Epithelial cell of proximal tubule (primary cell): ENCODE data around the gene C3orf20. TPM values are rescaled to one million over a fixed set of nuclear protein-coding genes. Genes with fewer than 3 reads are reported as not detected.
A peak's percentile ranks its signal among the peaks of the same experiment; 100 is the strongest.

Experiments
- DNase-seq: peaks from one replicate; pipeline ENCODE4 v3.0.0-alpha.2; 2011; ENCODE audit warnings: low read depth
- H3K4me3 ChIP-seq: 2 replicates; pipeline ENCODE4 v1.5.1; 2011; ENCODE audit warnings: low read depth, mild to moderate bottlenecking, low read length
- total RNA-seq: library from RNA; depleted of rRNA; stranded (reverse); fragments of >200 nt; gene quantifications from 2 replicates; pipeline ENCODE4 v1.2.3, GENCODE V29; 2015
- TF ChIP-seq, protein P1 (sequence below): conservative IDR thresholded peaks from 2 replicates; pipeline ENCODE4 v1.5.1; 2012; ENCODE audit warnings: low read depth, mild to moderate bottlenecking, low read length

C3orf20 gene
- total RNA-seq, 1 donor from 2014 or later: not detected

DNA sequence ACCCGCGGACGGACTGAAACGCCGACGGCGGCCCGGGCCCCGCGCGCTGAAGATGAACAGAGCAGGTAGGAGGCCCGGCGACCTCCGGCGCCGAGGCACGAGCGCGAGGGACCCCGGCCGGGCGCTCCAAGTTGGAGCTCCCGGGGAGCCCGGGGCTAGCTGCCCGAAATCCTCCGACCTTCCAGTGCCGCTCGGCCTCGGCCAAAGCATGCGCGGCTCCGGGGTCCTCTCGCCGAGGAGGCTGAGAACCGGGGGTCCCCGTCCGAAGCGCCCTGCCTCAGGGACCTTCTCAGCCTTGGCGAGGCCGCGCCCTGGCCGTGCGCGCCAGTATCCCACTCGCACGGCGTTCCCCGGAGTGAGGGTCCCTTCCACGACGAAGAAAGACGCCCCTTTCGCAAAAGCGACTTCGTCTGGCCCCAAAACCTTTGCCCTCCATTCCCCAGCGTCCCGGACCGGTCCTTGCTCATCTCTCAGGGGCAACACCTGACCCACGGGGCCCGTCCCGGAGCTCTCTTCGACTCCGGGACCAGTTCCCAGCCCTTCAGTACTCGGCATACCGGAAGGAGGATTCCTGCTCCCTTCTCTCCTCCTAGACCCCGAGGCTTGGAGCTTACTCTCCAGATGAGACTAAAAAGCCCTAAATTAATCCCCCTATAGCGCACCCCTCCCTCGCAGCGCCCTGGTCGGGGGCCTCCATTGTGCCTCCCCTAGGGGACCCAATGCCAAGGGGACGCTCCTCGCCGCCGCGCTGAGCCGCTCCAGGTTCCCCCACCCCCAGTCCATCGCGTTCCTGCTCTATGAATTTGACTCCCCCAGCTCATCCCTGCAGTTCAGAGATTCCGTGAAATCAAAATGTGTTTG, 136.1 kb downstream of the C3orf20 start:
- DNase-seq: no peak
- TF ChIP-seq, protein P1, sequence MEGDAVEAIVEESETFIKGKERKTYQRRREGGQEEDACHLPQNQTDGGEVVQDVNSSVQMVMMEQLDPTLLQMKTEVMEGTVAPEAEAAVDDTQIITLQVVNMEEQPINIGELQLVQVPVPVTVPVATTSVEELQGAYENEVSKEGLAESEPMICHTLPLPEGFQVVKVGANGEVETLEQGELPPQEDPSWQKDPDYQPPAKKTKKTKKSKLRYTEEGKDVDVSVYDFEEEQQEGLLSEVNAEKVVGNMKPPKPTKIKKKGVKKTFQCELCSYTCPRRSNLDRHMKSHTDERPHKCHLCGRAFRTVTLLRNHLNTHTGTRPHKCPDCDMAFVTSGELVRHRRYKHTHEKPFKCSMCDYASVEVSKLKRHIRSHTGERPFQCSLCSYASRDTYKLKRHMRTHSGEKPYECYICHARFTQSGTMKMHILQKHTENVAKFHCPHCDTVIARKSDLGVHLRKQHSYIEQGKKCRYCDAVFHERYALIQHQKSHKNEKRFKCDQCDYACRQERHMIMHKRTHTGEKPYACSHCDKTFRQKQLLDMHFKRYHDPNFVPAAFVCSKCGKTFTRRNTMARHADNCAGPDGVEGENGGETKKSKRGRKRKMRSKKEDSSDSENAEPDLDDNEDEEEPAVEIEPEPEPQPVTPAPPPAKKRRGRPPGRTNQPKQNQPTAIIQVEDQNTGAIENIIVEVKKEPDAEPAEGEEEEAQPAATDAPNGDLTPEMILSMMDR: no peak
- peak overlapping the region; percentile 64 for H3K4me3 ChIP-seq

DNA sequence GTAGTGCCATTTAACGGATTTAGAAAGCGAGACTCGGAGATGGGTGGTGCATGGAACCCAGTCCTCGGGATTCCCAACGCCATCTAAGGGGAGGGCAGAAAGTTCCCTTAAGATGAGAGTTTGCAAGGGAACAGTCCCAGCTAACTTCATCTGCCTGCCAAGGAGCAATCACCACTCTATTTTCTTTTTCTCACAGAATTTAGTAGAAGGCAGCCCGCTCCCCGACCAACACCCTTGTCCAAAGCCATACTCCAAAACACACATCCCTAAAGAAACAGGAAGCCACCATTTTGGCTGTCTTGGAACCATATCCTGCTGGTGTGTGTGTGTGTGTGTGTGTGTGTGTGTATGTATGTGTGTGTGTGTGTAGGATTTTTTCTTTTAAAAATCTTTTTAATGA, 136.7 kb downstream of the C3orf20 start:
- DNase-seq: no peak
- TF ChIP-seq, protein P1: no peak
- peak overlapping the region; percentile 64 for H3K4me3 ChIP-seq

DNA sequence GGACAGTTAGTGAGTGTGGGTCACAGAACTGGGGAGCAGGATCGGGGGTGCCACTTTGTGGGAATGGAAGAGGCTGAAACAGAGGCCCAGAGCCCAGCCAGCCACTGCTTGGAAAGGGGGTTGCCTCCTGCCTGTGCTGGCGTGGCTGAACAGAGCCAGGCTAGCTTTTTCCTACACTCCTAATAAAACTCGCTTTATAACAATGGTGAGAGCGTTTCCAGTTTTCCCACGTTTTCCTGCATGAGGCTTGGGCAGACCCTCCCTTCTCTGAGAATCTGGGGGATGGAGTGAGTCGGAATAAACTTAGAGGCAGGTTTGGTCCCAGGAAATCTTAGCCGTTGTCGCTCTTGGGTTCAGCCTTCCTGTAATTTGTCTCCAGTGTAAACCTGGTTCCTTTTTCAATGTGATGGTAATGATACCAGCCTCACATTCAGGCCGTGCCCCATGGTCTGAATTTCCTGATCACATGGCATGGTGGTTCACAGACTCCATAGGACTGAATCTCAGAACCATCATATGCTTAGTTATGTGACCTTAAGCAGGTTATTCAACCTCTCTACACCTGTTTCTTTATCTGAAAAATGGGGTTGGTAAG, 137.4 kb downstream of the C3orf20 start:
- no peak for DNase-seq
- peak overlapping the region; percentile 64 for H3K4me3 ChIP-seq
- TF ChIP-seq, protein P1: no peak

GRCh38 chr3:14814411-14814871, 139.5 kb downstream of the C3orf20 start:
- DNase-seq: no peak
- TF ChIP-seq, protein P1: no peak
- H3K4me3 ChIP-seq: no peak overlapping the region

DNA sequence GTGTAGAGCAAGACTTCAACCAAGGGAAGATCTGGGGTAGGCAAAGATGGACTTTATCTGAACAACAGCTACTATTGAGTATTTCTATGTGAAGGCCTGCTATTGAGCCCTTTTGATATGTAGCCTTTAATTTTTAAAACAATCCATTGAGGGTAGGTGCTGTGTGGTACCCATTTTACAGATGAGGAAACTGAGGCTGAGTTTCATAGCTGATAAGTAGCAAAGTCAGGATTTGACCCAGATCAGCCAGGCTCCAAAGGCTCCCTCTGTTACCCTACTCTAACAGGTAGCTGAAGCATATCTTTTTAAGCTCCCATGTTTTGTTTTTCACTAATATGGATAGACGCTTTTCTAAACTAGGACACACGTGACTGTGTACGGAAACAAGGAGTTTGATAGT, 141.4 kb downstream of the C3orf20 start:
- TF ChIP-seq, protein P1: no peak
- DNase-seq: no peak
- no peak overlapping the region for H3K4me3 ChIP-seq

DNA sequence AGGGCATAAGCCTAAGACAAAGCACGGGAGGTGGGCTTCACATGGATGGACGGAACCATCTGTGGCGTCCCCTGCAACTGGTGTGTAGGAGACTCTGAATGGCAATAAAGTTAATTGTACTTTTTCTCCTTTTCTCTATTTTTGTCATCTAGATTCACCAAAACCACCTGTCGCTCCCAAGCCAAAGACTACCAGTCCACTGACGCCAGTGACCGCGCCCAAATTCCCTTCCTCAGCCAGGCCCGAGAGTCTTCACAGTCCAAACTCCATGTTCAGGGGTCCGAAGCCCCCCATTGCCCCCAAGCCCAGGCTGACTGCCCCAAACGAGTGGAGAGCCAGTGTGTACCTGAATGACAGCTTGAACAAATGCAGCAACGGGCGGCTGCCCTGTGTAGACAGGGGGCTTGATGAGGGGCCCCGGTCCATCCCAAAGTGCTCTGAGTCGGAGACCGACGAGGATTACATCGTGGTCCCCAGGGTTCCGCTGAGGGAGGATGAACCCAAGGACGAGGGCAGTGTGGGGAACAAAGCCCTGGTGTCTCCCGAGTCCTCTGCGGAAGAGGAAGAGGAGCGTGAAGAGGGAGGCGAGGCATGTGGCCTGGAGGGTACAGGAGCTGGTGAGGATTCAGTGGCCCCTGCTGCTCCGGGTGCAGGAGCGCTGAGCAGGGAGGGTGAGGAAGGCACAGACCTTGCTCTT, 144.0 kb downstream of the C3orf20 start, which contains the start of gene FGD5:
Gene FGD5 (plus strand): TSS at position 159 of the 697 bp plus-strand sequence. CDS start 110 bp downstream, at position 269.
- no peak for DNase-seq
- TF ChIP-seq, protein P1: no peak
- no peak within 1 kb of the TSS for H3K4me3 ChIP-seq
